ENCODE results near the gene FAM241A.

- no peak for TF ChIP-seq CBX8 (IDR thresholded peaks at IDR 0.05)
- TF ChIP-seq, protein P1, sequence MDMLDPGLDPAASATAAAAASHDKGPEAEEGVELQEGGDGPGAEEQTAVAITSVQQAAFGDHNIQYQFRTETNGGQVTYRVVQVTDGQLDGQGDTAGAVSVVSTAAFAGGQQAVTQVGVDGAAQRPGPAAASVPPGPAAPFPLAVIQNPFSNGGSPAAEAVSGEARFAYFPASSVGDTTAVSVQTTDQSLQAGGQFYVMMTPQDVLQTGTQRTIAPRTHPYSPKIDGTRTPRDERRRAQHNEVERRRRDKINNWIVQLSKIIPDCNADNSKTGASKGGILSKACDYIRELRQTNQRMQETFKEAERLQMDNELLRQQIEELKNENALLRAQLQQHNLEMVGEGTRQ (IDR thresholded peaks at IDR 0.05) = no peak
Measured at GRCh38 chr4:112119353-112119783, 25.9 kb upstream of the FAM241A start.

All from A549 (cell line).